GM12878 (cell line): ENCODE data around the gene DACH2. TPM values are rescaled to one million over a fixed set of nuclear protein-coding genes. Genes with fewer than 3 reads are reported as not detected.

Experiments
- ATAC-seq: fragments of 200-7000 bp; cut with Tn5 transposase; 3 replicates; pipeline ENCODE4 v1.9.1; 2020; ENCODE audit warnings: mild to moderate bottlenecking, moderate library complexity
- BruUV-seq: library from RNA; stranded (reverse); fragments of 400-500 nt; replicated peaks from 2 replicates; lab custom pipeline; 2021; lab: Mats Ljungman, UMichigan
- CTCF ChIA-PET: fragments of 300-600 bp; sonication (Branson Sonifier 250); formaldehyde crosslinking; extraction: SDS; loops from one replicate; lab custom pipeline; 2021; ENCODE audit warnings: inconsistent platforms; lab: Yijun Ruan, JAX
- POLR2A ChIA-PET: fragments of 350-600 bp; formaldehyde crosslinking; extraction: SDS; loops from one replicate; lab custom pipeline; 2021; ENCODE audit warnings: inconsistent platforms; lab: Charles Lee
- RAD21 ChIA-PET: fragments of 300-600 bp; sonication (Branson Sonifier 250); formaldehyde crosslinking; loops from one replicate; lab custom pipeline; 2023; ENCODE audit warnings: antibody characterized with exemption; ENCODE audit not compliant: unreplicated experiment; lab: Charles Lee
- SMC1A ChIA-PET: fragments of 300-600 bp; sonication (Branson Sonifier 250); formaldehyde crosslinking; loops from one replicate; lab custom pipeline; 2023; ENCODE audit not compliant: unreplicated experiment, uncharacterized antibody; lab: Charles Lee
- DNase-seq: peaks from one replicate; pipeline ENCODE4 v3.0.0-alpha.2; 2011; ENCODE audit warnings: low read depth, low spot score
- FAIRE-seq: peaks from 3 replicates; lab custom pipeline; 2011; peaks lifted over from hg19 to GRCh38; lab: Jason Lieb, UNC
- H2AFZ ChIP-seq: 2 replicates; pipeline ENCODE4 v1.6.0; 2011; ENCODE audit warnings: low read depth, low read length, control low read depth; ENCODE audit not compliant: control insufficient read depth
- H3K27ac ChIP-seq: 2 replicates; pipeline ENCODE4 v1.5.1; 2011; ENCODE audit warnings: control low read depth; ENCODE audit not compliant: control insufficient read depth, insufficient read depth
- H3K27me3 ChIP-seq, 2 experiments: replicated peaks in 1 of 2; 2 replicates each; pipeline versions ENCODE4 v1.6.0 to v1.6.1; 2011; ENCODE audit warnings: low read length in 1 of 2; ENCODE audit not compliant: control insufficient read depth in 2 of 2, insufficient read depth in 2 of 2
- H3K36me3 ChIP-seq, 2 experiments: 2 replicates each; pipeline ENCODE4 v1.5.1; 2011; ENCODE audit warnings: low read length in 1 of 2; ENCODE audit not compliant: control insufficient read depth in 2 of 2, insufficient read depth in 2 of 2
- H3K4me1 ChIP-seq: 2 replicates; pipeline ENCODE4 v1.6.1; 2011; ENCODE audit warnings: mild to moderate bottlenecking, low read length, moderate library complexity, mixed read lengths; ENCODE audit not compliant: control insufficient read depth, insufficient read depth
- H3K4me2 ChIP-seq: 2 replicates; pipeline ENCODE4 v1.6.0; 2011; ENCODE audit warnings: control low read depth; ENCODE audit not compliant: control insufficient read depth, insufficient read depth
- H3K4me3 ChIP-seq: fragments of 200-600 bp; sonication (generic); 2 replicates; pipeline ENCODE4 v1.5.1; 2016
- H3K79me2 ChIP-seq: 2 replicates; pipeline ENCODE4 v1.6.0; 2011; ENCODE audit warnings: low read length; ENCODE audit not compliant: control insufficient read depth, insufficient read depth
- H3K9ac ChIP-seq: 2 replicates; pipeline ENCODE4 v1.8.0; 2011; ENCODE audit warnings: low read length, control low read depth, mixed read lengths; ENCODE audit not compliant: control insufficient read depth, insufficient read depth
- H3K9me3 ChIP-seq: replicated peaks from 3 replicates; pipeline ENCODE4 v1.5.1; 2011; ENCODE audit warnings: mild to moderate bottlenecking, low read length; ENCODE audit not compliant: control insufficient read depth, insufficient read depth
- H4K20me1 ChIP-seq: 2 replicates; pipeline ENCODE4 v1.6.0; 2011; ENCODE audit not compliant: control insufficient read depth, insufficient read depth
- FOXM1 ChIP-seq: IDR thresholded peaks from 2 replicates; pipeline ENCODE4 v1.6.1; 2012; ENCODE audit warnings: low read depth, mild to moderate bottlenecking, inconsistent platforms, low read length, moderate library complexity
- RCOR1 ChIP-seq: conservative IDR thresholded peaks from 2 replicates; pipeline ENCODE4 v1.6.1; 2012; ENCODE audit warnings: low read depth, low read length, improper control_type of control experiment
- SPI1 ChIP-seq: IDR thresholded peaks from 2 replicates; pipeline ENCODE4 v1.6.1; 2011; ENCODE audit warnings: low read depth, mild to moderate bottlenecking, low read length, moderate library complexity, borderline replicate concordance; ENCODE audit not compliant: insufficient read depth
- TARDBP ChIP-seq: IDR thresholded peaks from 2 replicates; pipeline ENCODE4 v1.6.1; 2016; ENCODE audit warnings: borderline replicate concordance
- ZNF274 ChIP-seq: IDR thresholded peaks from one replicate; pipeline ENCODE4 v1.8.0; 2011; ENCODE audit not compliant: insufficient read length, insufficient read depth
- WGBS: methylation state at CpG from one replicate; pipeline ENCODE4 v1.1.6; 2016; ENCODE audit warnings: low lambda C conversion rate; ENCODE audit not compliant: insufficient replicate concordance, insufficient coverage; ENCODE audit errors: missing lambda C conversion rate; 5-methylcytosine and 5-hydroxymethylcytosine counted together
- in situ Hi-C: fragments of 300-500 bp; cut with MboI; formaldehyde crosslinking; loops from 9 replicates; pipeline ENCODE4 v1.14.3; 2018; ENCODE audit warnings: mixed read lengths
- intact Hi-C: fragments of 100-400 bp; cut with micrococcal nuclease; formaldehyde crosslinking; loops from one replicate; pipeline ENCODE4 v1.14.2; 2022; ENCODE audit not compliant: unreplicated experiment
- polyA plus RNA-seq, 11 experiments: library from polyadenylated mRNA; depleted of rRNA in 4 of 11; unstranded in 6 of 11; stranded (reverse) in 5 of 11; fragments of >200 nt; fragmentation: Nextera tagmentation in 4 of 11; fragmentation: Illumina TruSeq in 1 of 11; extraction: Ambion mirVana in 4 of 11; extraction: Trizol in 1 of 11; gene quantifications; 1 replicate in 1 of 11; 2 replicates in 10 of 11; pipeline versions ENCODE4 v1.2.1 to v1.2.3, GENCODE V29; 2011 to 2016; ENCODE audit warnings: inconsistent platforms in 2 of 11, missing spikeins in 2 of 11, low read depth in 1 of 11
- total RNA-seq, 4 experiments: library from RNA; depleted of rRNA in 3 of 4; stranded (reverse); fragments of >200 nt in 3 of 4; fragmentation: Illumina TruSeq in 1 of 4; extraction: Trizol in 1 of 4; gene quantifications; 2 replicates each; pipeline versions ENCODE4 v1.2.1 to v1.2.3, GENCODE V29; 2013 to 2021
- TF ChIP-seq, protein P1 (sequence below): fragments of 450-650 bp; conservative IDR thresholded peaks from 2 replicates; pipeline ENCODE4 v1.6.1; 2017; ENCODE audit warnings: mild to moderate bottlenecking, moderate library complexity

The DACH2 gene
- total and polyA plus RNA-seq, 10 of the 15 experiments (the other 5 are each of a cell fraction or from before 2014, with no cell fraction given) = 0.03 to 0.19 (median 0.07) TPM; not detected in 6

DNA sequence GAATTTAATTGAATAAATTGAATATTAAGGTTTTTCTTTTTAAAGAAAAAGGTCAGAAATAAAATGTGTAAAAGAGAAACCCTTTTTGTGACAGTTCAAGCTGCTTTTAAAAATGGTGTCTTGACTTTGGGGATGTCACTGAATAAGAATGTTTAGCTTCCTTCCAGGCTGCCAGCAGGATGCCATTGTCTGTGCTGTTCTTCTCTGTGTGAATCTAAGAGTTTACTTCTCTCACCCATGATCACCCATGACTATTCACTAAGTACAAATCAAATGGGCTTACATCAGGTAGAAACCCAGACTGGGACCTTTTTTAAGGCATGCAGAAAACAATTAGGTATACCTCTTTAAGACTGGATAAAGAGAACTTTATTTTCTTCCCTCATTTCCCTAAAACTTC is 115.3 kb downstream of the DACH2 start:
- Histone ChIP-seq H3K4me3 (no peak overlapping the region), H3K27me3 (no peaks in the 10 kb centered on the region), H3K9me3 (no peaks in the 10 kb centered on the region), H3K4me1 (no peaks in the 10 kb centered on the region), H2AFZ (no peak overlapping the region), H3K9ac (no peak overlapping the region), H3K4me2 (no peak overlapping the region), H3K79me2 (no peaks in the 10 kb centered on the region), H4K20me1 (no peaks in the 10 kb centered on the region), H3K27ac (no peak overlapping the region), H3K36me3 (no peaks in the 10 kb centered on the region)
- SMC1A ChIA-PET = interaction anchor here (1.2 kb wide), 1 partner anchor 9 kb away, joined by 6 read pairs; no protein-coding TSS in a partner anchor
- POLR2A ChIA-PET = no interaction called here
- no TSS peak for BruUV-seq
- no peak for TF ChIP-seq RCOR1
- TF ChIP-seq, protein P1, sequence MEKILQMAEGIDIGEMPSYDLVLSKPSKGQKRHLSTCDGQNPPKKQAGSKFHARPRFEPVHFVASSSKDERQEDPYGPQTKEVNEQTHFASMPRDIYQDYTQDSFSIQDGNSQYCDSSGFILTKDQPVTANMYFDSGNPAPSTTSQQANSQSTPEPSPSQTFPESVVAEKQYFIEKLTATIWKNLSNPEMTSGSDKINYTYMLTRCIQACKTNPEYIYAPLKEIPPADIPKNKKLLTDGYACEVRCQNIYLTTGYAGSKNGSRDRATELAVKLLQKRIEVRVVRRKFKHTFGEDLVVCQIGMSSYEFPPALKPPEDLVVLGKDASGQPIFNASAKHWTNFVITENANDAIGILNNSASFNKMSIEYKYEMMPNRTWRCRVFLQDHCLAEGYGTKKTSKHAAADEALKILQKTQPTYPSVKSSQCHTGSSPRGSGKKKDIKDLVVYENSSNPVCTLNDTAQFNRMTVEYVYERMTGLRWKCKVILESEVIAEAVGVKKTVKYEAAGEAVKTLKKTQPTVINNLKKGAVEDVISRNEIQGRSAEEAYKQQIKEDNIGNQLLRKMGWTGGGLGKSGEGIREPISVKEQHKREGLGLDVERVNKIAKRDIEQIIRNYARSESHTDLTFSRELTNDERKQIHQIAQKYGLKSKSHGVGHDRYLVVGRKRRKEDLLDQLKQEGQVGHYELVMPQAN = no peak
- TF ChIP-seq TARDBP = no peak
- no peak for TF ChIP-seq SPI1
- no peak for TF ChIP-seq FOXM1
- intact Hi-C loops = no loop called here
- CTCF ChIA-PET = no interaction called here
- RAD21 ChIA-PET = no interaction called here
- DNase-seq (no peak), ATAC-seq (no peak), FAIRE-seq (no peak)
- in situ Hi-C loops = no loop called here

DNA sequence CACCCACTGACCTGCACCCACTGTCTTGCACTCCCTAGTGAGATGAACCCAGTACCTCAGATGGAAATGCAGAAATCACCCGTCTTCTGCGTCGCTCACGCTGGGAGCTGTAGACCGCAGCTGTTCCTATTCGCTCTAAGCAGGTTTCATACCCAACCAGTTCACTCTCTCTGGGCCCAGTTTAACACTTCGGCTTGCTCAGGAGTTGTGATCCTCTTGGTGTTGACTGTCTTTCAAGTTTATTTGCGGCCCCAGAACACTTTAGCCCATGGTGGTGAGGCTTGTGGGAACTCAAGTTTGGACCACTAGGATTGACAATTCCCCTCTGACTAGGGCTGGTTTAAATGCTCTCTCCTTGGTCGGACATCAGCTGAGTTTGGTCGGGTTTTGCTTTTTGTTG is 147.0 kb downstream of the DACH2 start:
- in situ Hi-C loops = no loop called here
- H3K36me3 ChIP-seq = no peaks in the 10 kb centered on the region

More for the DNA sequence above, 147.0 kb downstream of the DACH2 start:
- no peak overlapping the region for H3K4me2 ChIP-seq
- 69% methylated on average over 10 of the region's 10 CpGs for WGBS
- no peak overlapping the region for H3K4me3 ChIP-seq
- no TSS peak for BruUV-seq
- CTCF ChIA-PET = no interaction called here
- ATAC-seq (no peak), FAIRE-seq (no peak)
- no peak overlapping the region for H2AFZ ChIP-seq
- H3K4me1 ChIP-seq = no peaks in the 10 kb centered on the region
- intact Hi-C loops = no loop called here
- H3K79me2 ChIP-seq = no peaks in the 10 kb centered on the region
- no peak overlapping the region for H3K27ac ChIP-seq
- no peaks in the 10 kb centered on the region for H3K9me3 ChIP-seq
- TF ChIP-seq ZNF274 = no peak
- TF ChIP-seq, all 136 proteins: peak for 0
- no peaks in the 10 kb centered on the region for H3K27me3 ChIP-seq
- no peak overlapping the region for H3K9ac ChIP-seq
- no peaks in the 10 kb centered on the region for H4K20me1 ChIP-seq
- ChIA-PET RAD21 (no interaction called here), SMC1A (no interaction called here), POLR2A (no interaction called here)
- DNase-seq = no peak
